DND-41 (cell line): ENCODE results near the gene PPIAL4G.
"Not testable (repeated sequence)": the region's sequence is repeated elsewhere in the genome, so short reads cannot be mapped to it uniquely, and the experiment has no call there.

Experiments used
- ATAC-seq: fragments of 200-7000 bp; cut with Tn5 transposase; 3 replicates; pipeline ENCODE4 v1.9.1; 2021; ENCODE audit warnings: low read depth; ENCODE audit not compliant: insufficient read depth
- DNase-seq: peaks from one replicate; pipeline ENCODE4 v3.0.0-alpha.2; 2020
- H2AFZ ChIP-seq: 2 replicates; pipeline ENCODE4 v1.6.0; 2012; ENCODE audit warnings: low read depth, low read length
- H3K27ac ChIP-seq: 2 replicates; pipeline ENCODE4 v1.5.1; 2012; ENCODE audit warnings: low read length, inconsistent platforms
- H3K27me3 ChIP-seq: fragments of 200-600 bp; sonication (generic); 2 replicates; pipeline ENCODE4 v1.6.0; 2012; ENCODE audit warnings: low read length, mild to moderate bottlenecking, inconsistent platforms; ENCODE audit not compliant: insufficient read depth, poor library complexity
- H3K36me3 ChIP-seq: 2 replicates; pipeline ENCODE4 v1.5.1; 2012; ENCODE audit warnings: low read length, inconsistent platforms; ENCODE audit not compliant: insufficient read depth
- H3K4me1 ChIP-seq: 2 replicates; pipeline ENCODE4 v1.5.1; 2012; ENCODE audit warnings: mild to moderate bottlenecking, low read length; ENCODE audit not compliant: insufficient read depth
- H3K4me2 ChIP-seq: 2 replicates; pipeline ENCODE4 v1.6.0; 2012; ENCODE audit warnings: mild to moderate bottlenecking, moderate library complexity, low read length, inconsistent platforms; ENCODE audit not compliant: insufficient read depth
- H3K4me3 ChIP-seq, 2 experiments: fragments of 200-600 bp in 1 of 2; shearing (Covaris generic) in 1 of 2; 2 replicates each; pipeline ENCODE4 v1.5.1; 2012 to 2016; ENCODE audit warnings: inconsistent platforms in 2 of 2, low read length in 2 of 2, mild to moderate bottlenecking in 2 of 2, low read depth in 1 of 2, moderate library complexity in 1 of 2
- H3K79me2 ChIP-seq: 2 replicates; pipeline ENCODE4 v1.6.0; 2012; ENCODE audit warnings: low read length, inconsistent platforms; ENCODE audit not compliant: insufficient read depth
- H3K9ac ChIP-seq: 2 replicates; pipeline ENCODE4 v1.6.0; 2012; ENCODE audit warnings: low read depth, mild to moderate bottlenecking, inconsistent platforms, low read length, moderate library complexity
- H3K9me3 ChIP-seq: 2 replicates; pipeline ENCODE4 v1.5.1; 2012; ENCODE audit warnings: low read length, moderate library complexity, mild to moderate bottlenecking, inconsistent platforms; ENCODE audit not compliant: insufficient read depth, severe bottlenecking
- H4K20me1 ChIP-seq: 2 replicates; pipeline ENCODE4 v1.6.0; 2012; ENCODE audit warnings: low read length; ENCODE audit not compliant: insufficient read depth
- CTCF ChIP-seq: IDR thresholded peaks from 2 replicates; pipeline ENCODE4 v1.5.1; 2012; ENCODE audit warnings: borderline replicate concordance, low read length, moderate library complexity, mild to moderate bottlenecking; ENCODE audit not compliant: poor library complexity, severe bottlenecking; ENCODE audit errors: extremely low read depth
- EZH2 ChIP-seq: IDR thresholded peaks from 3 replicates; pipeline ENCODE4 v1.6.1; 2012; ENCODE audit warnings: borderline replicate concordance, low read depth, mild to moderate bottlenecking, moderate library complexity, low read length, inconsistent platforms; ENCODE audit not compliant: severe bottlenecking

PPIAL4G gene

DNA sequence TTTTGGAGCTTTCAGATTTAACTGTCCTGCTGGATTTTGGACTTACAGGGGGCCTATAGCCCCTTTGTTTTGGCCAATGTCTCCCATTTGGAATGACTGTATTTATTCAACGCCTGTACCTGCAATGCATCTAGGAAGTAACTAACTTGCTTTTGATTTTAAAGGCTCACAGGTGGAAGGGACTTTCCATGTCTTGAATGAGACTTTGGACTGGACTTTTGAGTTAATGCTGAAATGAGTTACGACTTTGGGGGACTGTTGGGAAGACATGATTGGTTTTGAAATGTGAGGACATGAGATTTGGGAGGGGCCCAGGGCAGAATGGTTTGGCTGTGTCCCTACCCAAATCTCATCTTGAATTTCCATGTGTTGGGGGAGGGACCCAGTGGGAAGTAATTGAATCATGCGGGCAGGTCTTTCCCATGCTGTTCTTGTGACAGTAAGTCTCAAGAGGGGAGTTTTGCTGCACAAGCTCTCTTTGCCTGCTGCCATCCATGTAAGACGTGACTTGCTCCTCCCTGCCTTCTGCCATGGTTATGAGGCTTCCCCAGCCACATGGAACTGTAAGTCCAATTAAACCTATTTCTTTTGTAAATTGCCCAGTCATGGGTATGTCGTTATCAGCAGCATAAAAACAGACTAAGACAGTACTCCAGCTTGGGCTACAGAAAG is 43.3 kb downstream of the PPIAL4G start:
- not testable (repeated sequence) for H3K36me3 ChIP-seq, H3K9ac ChIP-seq, H4K20me1 ChIP-seq, H3K9me3 ChIP-seq, DNase-seq, H3K27ac ChIP-seq, H3K79me2 ChIP-seq, H3K4me1 ChIP-seq, H2AFZ ChIP-seq, ATAC-seq, H3K4me2 ChIP-seq, H3K4me3 ChIP-seq, H3K27me3 ChIP-seq

DNA sequence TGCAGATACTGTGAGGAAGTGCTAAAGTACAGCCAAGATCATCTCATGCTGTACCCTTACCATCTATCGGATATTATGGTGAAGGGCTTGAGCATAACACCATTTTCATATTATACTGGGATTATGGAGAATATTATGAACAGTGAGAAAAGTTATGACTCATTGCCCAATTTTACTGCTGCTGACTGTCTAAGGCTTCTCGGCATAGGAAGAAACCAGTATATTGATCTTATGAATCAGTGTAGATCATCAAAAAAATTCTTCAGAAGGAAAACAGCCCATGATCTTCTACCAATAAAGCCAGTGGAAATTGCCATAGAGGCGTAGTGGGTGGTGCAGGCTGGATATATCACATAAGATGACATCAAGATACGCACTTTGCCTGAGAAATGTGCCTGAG is 47.7 kb downstream of the PPIAL4G start:
- Histone ChIP-seq H3K27me3 (no peaks in the 10 kb centered on the region), H2AFZ (no peak overlapping the region), H4K20me1 (no peaks in the 10 kb centered on the region), H3K27ac (no peak overlapping the region), H3K79me2 (no peaks in the 10 kb centered on the region), H3K36me3 (no peaks in the 10 kb centered on the region), H3K4me1 (no peaks in the 10 kb centered on the region), H3K4me3 (no peak overlapping the region), H3K9me3 (no peaks in the 10 kb centered on the region), H3K9ac (no peak overlapping the region), H3K4me2 (no peak overlapping the region)
- no peak for DNase-seq
- ATAC-seq = no peak
- TF ChIP-seq EZH2 (no peak), CTCF (no peak)

DNA sequence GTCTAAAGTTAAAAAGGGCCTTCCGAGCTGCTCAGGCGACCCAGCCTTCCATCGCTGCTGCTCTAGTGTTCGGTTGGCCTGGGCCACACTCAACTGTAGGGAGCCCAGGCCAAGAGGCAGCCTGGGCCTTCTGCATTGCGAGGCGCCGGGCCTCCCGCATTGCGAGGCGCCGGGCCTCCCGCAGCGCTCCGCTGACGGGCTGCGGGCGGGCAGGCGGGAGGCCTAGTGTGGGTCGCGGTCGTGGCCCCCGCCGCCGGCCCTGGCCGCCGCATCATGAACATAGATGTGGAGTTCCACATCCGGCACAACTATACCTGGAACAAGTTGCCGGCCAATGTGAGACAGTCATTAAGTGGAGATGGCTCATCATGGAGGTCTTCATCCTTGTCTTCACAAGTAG is 48.3 kb downstream of the PPIAL4G start:
- Histone ChIP-seq H4K20me1 (no peaks in the 10 kb centered on the region), H3K27ac (no peak overlapping the region), H3K9ac (no peak overlapping the region), H3K4me2 (no peak overlapping the region), H3K4me3 (no peak overlapping the region), H3K4me1 (no peaks in the 10 kb centered on the region), H2AFZ (no peak overlapping the region), H3K36me3 (no peaks in the 10 kb centered on the region), H3K27me3 (no peaks in the 10 kb centered on the region), H3K9me3 (no peaks in the 10 kb centered on the region), H3K79me2 (no peaks in the 10 kb centered on the region)
- ATAC-seq (no peak), DNase-seq (no peak)
- no peak for TF ChIP-seq CTCF
- TF ChIP-seq EZH2 = no peak

DNA sequence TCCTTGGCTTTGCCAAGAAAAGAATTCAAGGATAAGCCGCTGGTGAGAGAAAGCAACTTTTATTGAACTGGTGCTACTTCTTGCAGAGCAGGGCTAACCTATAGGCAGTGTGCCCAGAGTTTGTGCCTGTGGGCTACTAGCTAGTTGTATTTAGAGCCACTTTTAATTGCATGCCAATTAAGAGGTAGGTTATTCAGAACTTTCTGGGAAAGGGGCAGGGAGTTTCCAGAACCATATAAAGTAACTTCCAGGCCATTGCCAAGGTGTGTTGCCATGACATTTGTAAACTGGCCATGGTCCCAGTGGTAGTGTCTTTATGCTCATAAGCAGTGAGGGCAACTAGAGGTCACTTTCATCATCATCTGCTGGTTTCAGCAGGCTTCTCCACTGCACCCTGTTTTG is 50.2 kb downstream of the PPIAL4G start:
- H3K27me3 ChIP-seq, ATAC-seq, H3K4me2 ChIP-seq, H3K79me2 ChIP-seq, H3K9me3 ChIP-seq, H3K4me3 ChIP-seq, H3K9ac ChIP-seq, H3K4me1 ChIP-seq, H3K36me3 ChIP-seq, H3K27ac ChIP-seq, H4K20me1 ChIP-seq, H2AFZ ChIP-seq, DNase-seq: not testable (repeated sequence)
